ENCODE data around the gene ARMC8.

Gene ARMC8

GRCh38 chr3:138173769-138174420 lies 13.2 kb upstream of the ARMC8 start:
- no peaks in the 10 kb centered on the region for H3K9me3 ChIP-seq (ENCODE audit: control insufficient read depth in 5 of 5, low read length in 5 of 5)
- H3K9ac ChIP-seq (ENCODE audit: low read length in 5 of 5): peak overlapping the region; percentile 87 to 98 (median 92)
- peaks cover 6 to 14% (median 10%) of the 10 kb centered on the region in 5 donors for H3K36me3 ChIP-seq (ENCODE audit: control insufficient read depth in 5 of 5, insufficient read depth in 5 of 5, low read length in 5 of 5)
- H3K27me3 ChIP-seq (ENCODE audit: control insufficient read depth in 5 of 5, insufficient read depth in 4 of 5, low read length in 5 of 5): no peaks in the 10 kb centered on the region
- peak overlapping the region; percentile 89 to 99 (median 95) for H3K4me3 ChIP-seq (ENCODE audit: low read depth in 1 of 5, low read length in 5 of 5)
- peaks cover 0 to 18% (median 18%) of the 10 kb centered on the region in 5 donors for H3K4me1 ChIP-seq (ENCODE audit: control insufficient read depth in 5 of 5, insufficient read depth in 5 of 5, low read length in 5 of 5)
- H3K27ac ChIP-seq (ENCODE audit: low read depth, low read length): peak overlapping the region; percentile 74

- H3K4me3 ChIP-seq (ENCODE audit: low read depth in 1 of 5, low read length in 5 of 5): peak within 1 kb of the TSS; percentile 89 to 99 (median 95)
- no peaks in the 10 kb centered on the region for H3K27me3 ChIP-seq (ENCODE audit: control insufficient read depth in 5 of 5, insufficient read depth in 4 of 5, low read length in 5 of 5)
- H3K36me3 ChIP-seq (ENCODE audit: control insufficient read depth in 5 of 5, insufficient read depth in 5 of 5, low read length in 5 of 5): peaks cover 3 to 10% (median 5%) of the 10 kb centered on the region in 5 donors
- H3K9ac ChIP-seq (ENCODE audit: low read length in 5 of 5): peak within 1 kb of the TSS; percentile 87 to 98 (median 92)
- H3K27ac ChIP-seq (ENCODE audit: low read depth, low read length): peak within 1 kb of the TSS; percentile 74
- no peaks in the 10 kb centered on the region for H3K9me3 ChIP-seq (ENCODE audit: control insufficient read depth in 5 of 5, low read length in 5 of 5)
- peaks cover 0 to 18% (median 18%) of the 10 kb centered on the region in 5 donors for H3K4me1 ChIP-seq (ENCODE audit: control insufficient read depth in 5 of 5, insufficient read depth in 5 of 5, low read length in 5 of 5)
Observed at GRCh38 chr3:138174421-138175131, 12.5 kb upstream of the ARMC8 start, which contains the start of gene DBR1. DBR1 (minus strand) TSS chr3:138174921; CDS start chr3:138174795, 126 bp downstream.

DNA sequence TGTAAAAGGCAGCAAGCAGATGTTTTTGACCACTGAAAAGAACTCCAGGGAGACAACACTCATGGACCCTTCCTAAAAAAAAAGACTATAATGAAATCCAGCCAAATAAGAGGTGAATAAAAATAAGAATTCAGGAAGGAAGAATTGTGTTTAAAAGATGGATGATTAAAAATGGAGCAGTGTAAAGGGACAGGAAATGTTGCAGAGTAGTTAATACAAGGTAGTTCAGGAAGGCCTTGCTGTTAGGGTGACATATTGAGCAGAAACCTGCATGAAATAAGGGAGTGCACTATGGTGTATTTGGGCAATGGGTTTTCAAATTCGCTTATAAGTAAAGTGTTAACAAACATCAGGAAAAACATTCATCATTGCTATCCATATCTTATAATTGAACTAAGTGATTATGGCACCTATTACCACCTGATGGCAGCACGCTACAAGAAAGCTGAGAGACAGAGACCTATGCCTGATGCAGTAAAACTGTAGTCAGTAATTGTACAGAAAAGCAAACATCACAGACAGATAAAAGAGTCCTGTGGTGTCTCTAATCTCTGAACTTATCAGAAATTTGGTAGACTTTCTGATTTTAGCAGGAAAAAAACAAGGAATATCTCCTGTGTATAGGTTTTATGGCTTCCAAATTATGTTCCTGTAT lies 6.6 kb upstream of the ARMC8 start:
- H3K4me1 ChIP-seq (ENCODE audit: control insufficient read depth in 5 of 5, insufficient read depth in 5 of 5, low read length in 5 of 5): no peaks in the 10 kb centered on the region
- no peaks in the 10 kb centered on the region for H3K27me3 ChIP-seq (ENCODE audit: control insufficient read depth in 5 of 5, insufficient read depth in 4 of 5, low read length in 5 of 5)
- H3K27ac ChIP-seq (ENCODE audit: low read depth, low read length): no peak overlapping the region
- H3K36me3 ChIP-seq (ENCODE audit: control insufficient read depth in 5 of 5, insufficient read depth in 5 of 5, low read length in 5 of 5): no peaks in the 10 kb centered on the region
- H3K9ac ChIP-seq (ENCODE audit: low read length in 5 of 5): no peak overlapping the region
- no peaks in the 10 kb centered on the region for H3K9me3 ChIP-seq (ENCODE audit: control insufficient read depth in 5 of 5, low read length in 5 of 5)
- H3K4me3 ChIP-seq (ENCODE audit: low read depth in 1 of 5, low read length in 5 of 5): no peak overlapping the region

DNA sequence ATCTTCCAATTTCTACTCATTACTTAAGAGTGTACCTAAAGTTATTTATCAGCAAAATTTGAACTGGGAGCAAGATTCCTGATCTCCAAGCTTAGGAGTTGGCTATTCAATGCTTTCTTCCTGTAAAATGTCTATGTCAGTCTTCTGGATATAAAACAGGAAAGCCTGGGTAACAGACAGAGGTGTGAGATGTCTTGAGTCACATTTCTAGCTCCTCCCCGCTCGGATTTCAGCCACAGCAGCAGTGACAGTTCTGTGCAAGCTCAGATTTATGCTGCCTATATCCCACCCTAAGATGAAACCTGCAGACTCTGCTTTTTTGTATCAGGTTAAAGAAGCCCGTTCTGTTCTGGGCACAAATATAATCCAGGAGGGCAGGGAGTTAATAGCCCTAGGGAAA lies 2.1 kb upstream of the ARMC8 start:
- no peak overlapping the region for H3K9ac ChIP-seq (ENCODE audit: low read length in 5 of 5)
- no peaks in the 10 kb centered on the region for H3K27me3 ChIP-seq (ENCODE audit: control insufficient read depth in 5 of 5, insufficient read depth in 4 of 5, low read length in 5 of 5)
- H3K4me1 ChIP-seq (ENCODE audit: control insufficient read depth in 5 of 5, insufficient read depth in 5 of 5, low read length in 5 of 5): peaks cover 0 to 26% (median 20%) of the 10 kb centered on the region in 5 donors
- H3K4me3 ChIP-seq (ENCODE audit: low read depth in 1 of 5, low read length in 5 of 5): no peak overlapping the region
- no peaks in the 10 kb centered on the region for H3K9me3 ChIP-seq (ENCODE audit: control insufficient read depth in 5 of 5, low read length in 5 of 5)
- H3K36me3 ChIP-seq (ENCODE audit: control insufficient read depth in 5 of 5, insufficient read depth in 5 of 5, low read length in 5 of 5): no peaks in the 10 kb centered on the region
- H3K27ac ChIP-seq (ENCODE audit: low read depth, low read length): no peak overlapping the region

GRCh38 chr3:138186221-138186620 lies 880 bp upstream of the ARMC8 start:
- H3K27me3 ChIP-seq (ENCODE audit: control insufficient read depth in 5 of 5, insufficient read depth in 4 of 5, low read length in 5 of 5): no peaks in the 10 kb centered on the region
- H3K36me3 ChIP-seq (ENCODE audit: control insufficient read depth in 5 of 5, insufficient read depth in 5 of 5, low read length in 5 of 5): no peaks in the 10 kb centered on the region
- no peaks in the 10 kb centered on the region for H3K9me3 ChIP-seq (ENCODE audit: control insufficient read depth in 5 of 5, low read length in 5 of 5)
- peak overlapping the region in 4 of 5 donors; percentile 84 to 96 (median 94) for H3K4me3 ChIP-seq (ENCODE audit: low read depth in 1 of 5, low read length in 5 of 5)
- H3K27ac ChIP-seq (ENCODE audit: low read depth, low read length): peak overlapping the region; percentile 93
- H3K9ac ChIP-seq (ENCODE audit: low read length in 5 of 5): peak overlapping the region; percentile 51 to 96 (median 95)
- peaks cover 0 to 26% (median 20%) of the 10 kb centered on the region in 5 donors for H3K4me1 ChIP-seq (ENCODE audit: control insufficient read depth in 5 of 5, insufficient read depth in 5 of 5, low read length in 5 of 5)

GRCh38 chr3:138186803-138187295 lies 252 bp upstream of the ARMC8 start:
- no peaks in the 10 kb centered on the region for H3K9me3 ChIP-seq (ENCODE audit: control insufficient read depth in 5 of 5, low read length in 5 of 5)
- H3K4me1 ChIP-seq (ENCODE audit: control insufficient read depth in 5 of 5, insufficient read depth in 5 of 5, low read length in 5 of 5): peaks cover 0 to 26% (median 20%) of the 10 kb centered on the region in 5 donors
- H3K27ac ChIP-seq (ENCODE audit: low read depth, low read length): peak overlapping the region; percentile 93
- H3K27me3 ChIP-seq (ENCODE audit: control insufficient read depth in 5 of 5, insufficient read depth in 4 of 5, low read length in 5 of 5): no peaks in the 10 kb centered on the region
- H3K36me3 ChIP-seq (ENCODE audit: control insufficient read depth in 5 of 5, insufficient read depth in 5 of 5, low read length in 5 of 5): no peaks in the 10 kb centered on the region
- H3K9ac ChIP-seq (ENCODE audit: low read length in 5 of 5): peak overlapping the region; percentile 51 to 96 (median 95)
- peak overlapping the region; percentile 84 to 97 (median 96) for H3K4me3 ChIP-seq (ENCODE audit: low read depth in 1 of 5, low read length in 5 of 5)

DNA sequence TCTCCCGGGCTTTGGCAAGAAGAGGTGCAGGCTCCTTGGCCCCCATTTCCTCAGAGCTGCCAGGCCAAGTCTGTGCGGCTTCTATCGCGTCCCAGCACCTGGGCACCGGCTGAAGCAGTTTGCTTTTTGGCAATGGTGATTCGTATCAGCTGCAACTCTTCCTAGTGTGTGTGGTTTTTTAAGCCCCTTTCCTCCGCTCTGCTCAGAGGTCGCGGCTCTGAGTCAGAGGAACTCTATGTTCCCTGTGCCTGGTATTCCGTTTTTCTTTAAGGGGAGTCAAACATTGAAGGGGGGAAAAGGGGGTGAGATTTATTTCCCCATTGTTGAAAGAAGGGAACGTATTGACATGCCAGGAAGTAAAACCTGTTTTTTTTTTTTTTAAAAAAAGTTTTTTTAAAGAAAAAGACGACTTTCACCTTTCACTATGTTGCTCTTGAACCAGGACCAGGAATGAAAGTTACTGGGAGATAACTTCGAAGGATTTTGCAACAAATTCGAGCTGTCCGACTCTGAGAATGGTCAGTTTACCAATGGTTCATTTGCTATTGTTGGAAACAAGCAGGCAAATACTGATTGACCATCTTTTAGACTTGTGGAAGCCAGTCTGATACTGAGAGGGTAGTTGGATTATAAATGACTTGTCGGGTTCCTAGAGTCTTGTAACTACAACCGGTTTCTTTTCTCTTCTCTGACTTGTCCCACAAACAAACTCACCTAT lies 1.1 kb downstream of the ARMC8 start:
- H3K9me3 ChIP-seq (ENCODE audit: control insufficient read depth in 5 of 5, low read length in 5 of 5): no peaks in the 10 kb centered on the region
- peak overlapping the region; percentile 84 to 97 (median 91) for H3K4me3 ChIP-seq (ENCODE audit: low read depth in 1 of 5, low read length in 5 of 5)
- H3K4me1 ChIP-seq (ENCODE audit: control insufficient read depth in 5 of 5, insufficient read depth in 5 of 5, low read length in 5 of 5): peaks cover 0 to 26% (median 20%) of the 10 kb centered on the region in 5 donors
- no peaks in the 10 kb centered on the region for H3K27me3 ChIP-seq (ENCODE audit: control insufficient read depth in 5 of 5, insufficient read depth in 4 of 5, low read length in 5 of 5)
- peaks cover 0 to 3% (median 0%) of the 10 kb centered on the region in 5 donors for H3K36me3 ChIP-seq (ENCODE audit: control insufficient read depth in 5 of 5, insufficient read depth in 5 of 5, low read length in 5 of 5)
- H3K9ac ChIP-seq (ENCODE audit: low read length in 5 of 5): peak overlapping the region; percentile 79 to 96 (median 95)
- peak overlapping the region; percentile 93 for H3K27ac ChIP-seq (ENCODE audit: low read depth, low read length)

DNA sequence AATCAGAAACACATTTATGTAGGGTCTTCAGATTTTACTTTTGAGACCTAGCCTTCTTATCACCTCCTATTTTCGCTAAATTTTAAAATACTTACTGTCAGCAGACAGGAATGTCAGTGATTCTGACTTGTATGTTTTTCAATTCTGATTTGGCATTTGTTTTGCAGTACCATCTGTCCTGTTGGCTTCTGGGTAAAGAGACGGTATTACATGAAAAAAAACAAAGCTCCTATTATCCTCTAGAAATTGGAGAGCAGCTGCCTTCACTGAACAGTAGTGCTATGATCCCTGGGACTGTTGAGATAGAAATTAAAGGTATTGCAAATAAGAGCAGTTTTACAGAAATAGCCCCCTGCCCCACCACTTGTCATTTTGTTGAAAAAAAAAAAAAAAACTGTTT lies 8.4 kb downstream of the ARMC8 start:
- Histone ChIP-seq H3K27ac (ENCODE audit: low read depth, low read length) (no peak overlapping the region), H3K36me3 (ENCODE audit: control insufficient read depth in 5 of 5, insufficient read depth in 5 of 5, low read length in 5 of 5) (peaks cover 0 to 3% (median 0%) of the 10 kb centered on the region in 5 donors), H3K9me3 (ENCODE audit: control insufficient read depth in 5 of 5, low read length in 5 of 5) (no peaks in the 10 kb centered on the region), H3K4me3 (ENCODE audit: low read depth in 1 of 5, low read length in 5 of 5) (no peak overlapping the region), H3K4me1 (ENCODE audit: control insufficient read depth in 5 of 5, insufficient read depth in 5 of 5, low read length in 5 of 5) (no peaks in the 10 kb centered on the region), H3K9ac (ENCODE audit: low read length in 5 of 5) (no peak overlapping the region), H3K27me3 (ENCODE audit: control insufficient read depth in 5 of 5, insufficient read depth in 4 of 5, low read length in 5 of 5) (no peaks in the 10 kb centered on the region)

DNA sequence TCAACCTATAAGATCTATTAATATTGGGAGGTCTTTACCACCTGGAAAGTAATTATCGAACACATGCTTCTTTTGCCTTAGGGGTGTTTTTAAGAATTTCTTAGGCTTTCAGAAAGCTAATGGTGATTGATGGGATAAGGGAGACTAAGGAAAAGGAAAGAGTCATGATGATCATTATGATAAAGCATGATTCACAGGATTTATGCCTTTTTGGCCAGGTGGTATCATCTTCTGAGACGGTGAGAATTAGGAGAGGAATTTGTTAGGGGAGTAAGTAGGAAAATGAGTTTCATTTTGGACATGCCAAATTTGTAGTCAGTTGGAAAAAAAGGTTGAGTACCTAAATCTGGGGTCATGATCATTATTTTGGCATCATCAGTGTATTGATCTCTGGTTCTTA lies 8.9 kb downstream of the ARMC8 start:
- H3K27me3 ChIP-seq (ENCODE audit: control insufficient read depth in 5 of 5, insufficient read depth in 4 of 5, low read length in 5 of 5): no peaks in the 10 kb centered on the region
- no peaks in the 10 kb centered on the region for H3K9me3 ChIP-seq (ENCODE audit: control insufficient read depth in 5 of 5, low read length in 5 of 5)
- no peak overlapping the region for H3K4me3 ChIP-seq (ENCODE audit: low read depth in 1 of 5, low read length in 5 of 5)
- H3K4me1 ChIP-seq (ENCODE audit: control insufficient read depth in 5 of 5, insufficient read depth in 5 of 5, low read length in 5 of 5): no peaks in the 10 kb centered on the region
- H3K27ac ChIP-seq (ENCODE audit: low read depth, low read length): no peak overlapping the region
- no peak overlapping the region for H3K9ac ChIP-seq (ENCODE audit: low read length in 5 of 5)
- peaks cover 0 to 3% (median 0%) of the 10 kb centered on the region in 5 donors for H3K36me3 ChIP-seq (ENCODE audit: control insufficient read depth in 5 of 5, insufficient read depth in 5 of 5, low read length in 5 of 5)

Data from subcutaneous abdominal adipose tissue (tissue), 5 donors.